ENCODE measurements around the gene ZNF18.

- TF ChIP-seq CTCF (IDR thresholded peaks at IDR 0.05; ENCODE audit: extremely low read depth in 1 of 2, insufficient read depth in 1 of 2, low read depth in 1 of 2, low read length in 2 of 2): no peak
- no peak for TF ChIP-seq POLR2A (IDR thresholded peaks at IDR 0.05; ENCODE audit: low read depth, low read length)
- TF ChIP-seq JUN (IDR thresholded peaks at IDR 0.05; ENCODE audit: borderline replicate concordance, insufficient read depth, insufficient read length, low read depth): no peak
Measured at GRCh38 chr17:12040478-12040877, 43.2 kb upstream of the ZNF18 start.
